Measurements from ENCODE around the gene FOXO3. TPM values are rescaled to one million over a fixed set of nuclear protein-coding genes. Genes with fewer than 3 reads are reported as not detected.

FOXO3 gene
- total RNA-seq, 1 experiment from 2014 or later: 43.8 TPM

DNA sequence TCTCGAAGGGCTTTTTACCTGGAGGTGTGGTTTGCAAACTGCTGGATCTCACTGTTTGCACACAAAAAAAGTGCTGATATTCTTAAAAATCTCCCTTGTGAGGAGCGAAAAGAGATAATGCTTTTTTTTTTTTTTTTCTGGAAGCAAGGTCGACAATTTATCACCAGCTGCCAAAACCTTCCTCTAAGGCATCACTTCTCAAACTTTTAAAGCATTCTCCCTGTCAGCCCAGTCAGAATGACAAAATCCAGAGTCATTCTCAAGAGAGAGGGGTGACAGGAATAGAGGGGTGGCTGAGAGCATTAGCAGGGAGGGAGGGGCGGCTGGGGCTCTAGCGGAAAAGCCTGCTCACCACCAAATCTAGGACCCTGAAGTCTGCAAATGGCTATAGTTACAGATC is 150.4 kb downstream of the FOXO3 start:
- ChIA-PET CTCF (no interaction called here), POLR2A (no interaction called here)

DNA sequence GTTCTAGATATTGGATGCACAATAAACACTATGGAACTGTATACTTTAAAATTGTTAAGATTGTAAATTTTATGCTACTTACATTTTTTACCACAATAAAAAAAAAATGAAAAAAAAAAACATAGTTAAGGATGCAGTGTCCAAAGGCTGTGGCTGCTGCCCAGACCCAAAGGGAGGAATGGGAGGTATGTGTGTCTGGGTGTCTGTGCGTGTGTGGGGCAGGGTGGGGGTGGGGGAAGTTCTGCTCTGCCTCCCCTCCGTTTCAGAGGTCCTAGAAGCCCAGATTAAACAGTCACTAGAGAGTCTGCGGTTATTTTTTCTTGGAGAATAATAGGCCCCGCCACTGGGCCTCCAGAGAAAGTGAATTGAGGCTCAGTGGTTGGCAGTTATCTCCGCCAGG is 151.1 kb downstream of the FOXO3 start:
- no peak overlapping the region for H3K27ac ChIP-seq (ENCODE audit: low read length)
- ChIA-PET POLR2A (no interaction called here), CTCF (no interaction called here)
- in situ Hi-C loops (cut with HindIII; ENCODE audit: low pct_unique_long_range_greater_than_20kb, low sequenced_read_pairs): no loop called here
- no peak overlapping the region for H3K4me3 ChIP-seq (ENCODE audit: low read depth in 2 of 2, low read length in 2 of 2)
- DNase-seq (ENCODE audit: low read depth, low spot score) (no peak), ATAC-seq (no peak)
- H3K4me1 ChIP-seq (ENCODE audit: control insufficient read depth, insufficient read depth, low read length): no peaks in the 10 kb centered on the region
- H3K27me3 ChIP-seq (ENCODE audit: control insufficient read depth, insufficient read depth, low read length): no peaks in the 10 kb centered on the region
- no peaks in the 10 kb centered on the region for H3K9me3 ChIP-seq (ENCODE audit: control insufficient read depth, insufficient read depth, low read depth, low read length)
- intact Hi-C loops (cut with micrococcal nuclease; ENCODE audit: unreplicated experiment): no loop called here
- no peaks in the 10 kb centered on the region for H3K36me3 ChIP-seq (ENCODE audit: control insufficient read depth, insufficient read depth, low read length)
- no TSS peak for BruUV-seq (replicated peaks)
- TF ChIP-seq SIN3A (IDR thresholded peaks at IDR 0.05; ENCODE audit: borderline replicate concordance, insufficient read depth, low read depth, low read length) (no peak), POLR2AphosphoS5 (IDR thresholded peaks at IDR 0.05; ENCODE audit: low read depth, low read length) (no peak), CTCF (IDR thresholded peaks at IDR 0.05) (no peak), TCF7L2 (IDR thresholded peaks at IDR 0.05; ENCODE audit: low read depth, low read length) (no peak)
- TF ChIP-seq, protein P1, sequence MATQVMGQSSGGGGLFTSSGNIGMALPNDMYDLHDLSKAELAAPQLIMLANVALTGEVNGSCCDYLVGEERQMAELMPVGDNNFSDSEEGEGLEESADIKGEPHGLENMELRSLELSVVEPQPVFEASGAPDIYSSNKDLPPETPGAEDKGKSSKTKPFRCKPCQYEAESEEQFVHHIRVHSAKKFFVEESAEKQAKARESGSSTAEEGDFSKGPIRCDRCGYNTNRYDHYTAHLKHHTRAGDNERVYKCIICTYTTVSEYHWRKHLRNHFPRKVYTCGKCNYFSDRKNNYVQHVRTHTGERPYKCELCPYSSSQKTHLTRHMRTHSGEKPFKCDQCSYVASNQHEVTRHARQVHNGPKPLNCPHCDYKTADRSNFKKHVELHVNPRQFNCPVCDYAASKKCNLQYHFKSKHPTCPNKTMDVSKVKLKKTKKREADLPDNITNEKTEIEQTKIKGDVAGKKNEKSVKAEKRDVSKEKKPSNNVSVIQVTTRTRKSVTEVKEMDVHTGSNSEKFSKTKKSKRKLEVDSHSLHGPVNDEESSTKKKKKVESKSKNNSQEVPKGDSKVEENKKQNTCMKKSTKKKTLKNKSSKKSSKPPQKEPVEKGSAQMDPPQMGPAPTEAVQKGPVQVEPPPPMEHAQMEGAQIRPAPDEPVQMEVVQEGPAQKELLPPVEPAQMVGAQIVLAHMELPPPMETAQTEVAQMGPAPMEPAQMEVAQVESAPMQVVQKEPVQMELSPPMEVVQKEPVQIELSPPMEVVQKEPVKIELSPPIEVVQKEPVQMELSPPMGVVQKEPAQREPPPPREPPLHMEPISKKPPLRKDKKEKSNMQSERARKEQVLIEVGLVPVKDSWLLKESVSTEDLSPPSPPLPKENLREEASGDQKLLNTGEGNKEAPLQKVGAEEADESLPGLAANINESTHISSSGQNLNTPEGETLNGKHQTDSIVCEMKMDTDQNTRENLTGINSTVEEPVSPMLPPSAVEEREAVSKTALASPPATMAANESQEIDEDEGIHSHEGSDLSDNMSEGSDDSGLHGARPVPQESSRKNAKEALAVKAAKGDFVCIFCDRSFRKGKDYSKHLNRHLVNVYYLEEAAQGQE (IDR thresholded peaks at IDR 0.05; ENCODE audit: insufficient read depth in 1 of 2, low read depth in 2 of 2, low read length in 1 of 2): no peak

More for the DNA sequence above, 150.4 kb downstream of the FOXO3 start:
- in situ Hi-C loops (cut with HindIII; ENCODE audit: low pct_unique_long_range_greater_than_20kb, low sequenced_read_pairs): no loop called here
- DNase-seq (ENCODE audit: low read depth, low spot score) (no peak), ATAC-seq (no peak)
- Histone ChIP-seq H3K4me3 (ENCODE audit: low read depth in 2 of 2, low read length in 2 of 2) (no peak overlapping the region), H3K27me3 (ENCODE audit: control insufficient read depth, insufficient read depth, low read length) (no peaks in the 10 kb centered on the region), H3K9me3 (ENCODE audit: control insufficient read depth, insufficient read depth, low read depth, low read length) (no peaks in the 10 kb centered on the region), H3K36me3 (ENCODE audit: control insufficient read depth, insufficient read depth, low read length) (no peaks in the 10 kb centered on the region), H3K4me1 (ENCODE audit: control insufficient read depth, insufficient read depth, low read length) (no peaks in the 10 kb centered on the region), H3K27ac (ENCODE audit: low read length) (no peak overlapping the region)
- TF ChIP-seq, protein P1 (IDR thresholded peaks at IDR 0.05; ENCODE audit: insufficient read depth in 1 of 2, low read depth in 2 of 2, low read length in 1 of 2): no peak
- TF ChIP-seq CTCF (IDR thresholded peaks at IDR 0.05) (no peak), POLR2AphosphoS5 (IDR thresholded peaks at IDR 0.05; ENCODE audit: low read depth, low read length) (no peak), SIN3A (IDR thresholded peaks at IDR 0.05; ENCODE audit: borderline replicate concordance, insufficient read depth, low read depth, low read length) (no peak), TCF7L2 (IDR thresholded peaks at IDR 0.05; ENCODE audit: low read depth, low read length) (no peak)
- BruUV-seq (replicated peaks): no TSS peak
- intact Hi-C loops (cut with micrococcal nuclease; ENCODE audit: unreplicated experiment): no loop called here
